HG02588 (cell line): ENCODE results near the gene ZNF516.
A peak's percentile ranks its signal among the peaks of the same experiment; 100 is the strongest.

ENCODE experiments used
- ATAC-seq: cut with Tn5 transposase; IDR thresholded peaks from one replicate; pipeline ENCODE4 v1.9.1; 2021; ENCODE audit warnings: mild to moderate bottlenecking, moderate library complexity; ENCODE audit not compliant: unreplicated experiment

The ZNF516 gene

DNA sequence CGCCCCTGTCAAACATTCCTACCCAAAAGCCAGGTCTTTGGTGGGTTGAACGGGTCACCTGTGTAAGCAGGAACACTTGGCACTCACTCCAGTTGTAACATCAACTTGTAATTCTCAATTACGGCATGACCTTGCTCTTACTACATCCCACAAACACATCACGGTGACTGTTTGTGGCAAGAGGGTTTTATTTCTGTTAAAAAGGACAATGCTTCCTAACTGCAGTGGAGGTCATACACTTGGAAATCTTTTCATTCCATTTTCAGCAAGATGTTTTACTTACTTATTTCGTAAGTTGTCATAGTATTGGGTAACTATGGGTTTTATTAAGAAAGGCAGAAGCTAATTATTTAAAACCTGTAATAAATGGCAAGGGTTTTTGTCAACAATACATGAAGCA lies 126.1 kb downstream of the ZNF516 start:
- no peak for ATAC-seq

- no peak for ATAC-seq
Measured at GRCh38 chr18:76368271-76368670, 126.8 kb downstream of the ZNF516 start.

DNA sequence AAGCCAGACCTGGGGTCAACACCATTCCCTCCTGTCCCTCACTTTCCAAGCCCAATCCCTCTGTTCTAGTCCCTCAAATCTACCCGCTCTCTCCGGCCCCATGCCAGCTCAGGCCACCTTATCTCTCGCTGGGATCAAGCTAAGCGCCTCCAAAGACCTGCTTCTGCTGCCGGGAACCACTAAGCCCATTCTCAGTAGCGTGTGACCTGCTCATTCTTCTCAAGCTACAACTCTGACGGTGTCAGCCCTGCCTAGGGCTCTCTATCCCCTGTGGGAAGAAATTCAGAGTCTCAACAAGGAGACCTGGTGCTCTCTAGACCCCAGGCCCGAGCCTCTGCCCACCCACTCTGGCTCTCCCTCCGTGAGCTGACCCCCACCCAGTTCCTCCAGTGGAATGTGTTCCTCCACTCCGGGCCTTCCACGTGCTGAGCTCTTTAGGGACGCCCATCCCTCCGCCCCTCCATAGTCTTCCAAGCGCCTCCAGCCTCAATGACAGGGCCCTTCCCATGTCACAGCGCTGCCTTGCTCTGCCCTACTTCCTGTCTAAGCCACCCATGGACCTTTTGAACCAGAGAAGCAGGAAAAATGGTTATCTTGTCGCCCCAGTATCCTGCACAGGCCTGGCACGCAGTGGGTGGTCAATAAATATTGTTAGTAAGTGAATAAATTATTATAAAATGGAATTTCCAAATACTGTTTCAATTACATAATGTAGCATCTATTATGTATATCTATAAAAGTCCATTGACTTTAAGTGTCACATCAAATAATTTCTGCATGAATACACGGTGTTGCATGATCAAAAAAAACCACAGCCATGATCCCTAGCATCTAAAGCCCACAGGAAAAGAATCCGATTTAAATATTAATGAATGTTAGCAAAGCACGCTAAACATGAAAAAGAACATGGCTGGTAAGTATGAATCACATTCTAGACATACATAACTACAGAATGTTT lies 127.6 kb downstream of the ZNF516 start:
- no peak for ATAC-seq

DNA sequence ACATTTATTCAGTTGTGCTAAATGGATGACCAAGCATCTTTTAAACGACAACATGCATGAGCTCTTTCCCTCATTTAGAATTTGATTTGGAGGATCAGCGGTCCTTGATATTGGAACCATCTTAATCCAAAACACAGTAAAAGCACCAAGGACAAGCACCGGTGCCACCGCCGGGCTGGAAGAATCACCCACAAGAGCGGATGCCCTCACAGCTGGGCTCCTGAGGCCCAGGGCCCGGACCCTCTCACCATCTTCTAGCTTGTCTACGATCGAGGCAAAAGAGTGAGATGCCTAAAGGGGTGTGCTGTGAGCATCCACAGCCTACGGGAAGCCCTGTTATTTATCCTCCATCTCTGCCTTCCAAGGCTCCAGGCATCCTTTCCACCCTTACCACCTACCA lies 129.5 kb downstream of the ZNF516 start:
- no peak for ATAC-seq

GRCh38 chr18:76364282-76365259 lies 130.5 kb downstream of the ZNF516 start:
- peak; percentile 89 for ATAC-seq

DNA sequence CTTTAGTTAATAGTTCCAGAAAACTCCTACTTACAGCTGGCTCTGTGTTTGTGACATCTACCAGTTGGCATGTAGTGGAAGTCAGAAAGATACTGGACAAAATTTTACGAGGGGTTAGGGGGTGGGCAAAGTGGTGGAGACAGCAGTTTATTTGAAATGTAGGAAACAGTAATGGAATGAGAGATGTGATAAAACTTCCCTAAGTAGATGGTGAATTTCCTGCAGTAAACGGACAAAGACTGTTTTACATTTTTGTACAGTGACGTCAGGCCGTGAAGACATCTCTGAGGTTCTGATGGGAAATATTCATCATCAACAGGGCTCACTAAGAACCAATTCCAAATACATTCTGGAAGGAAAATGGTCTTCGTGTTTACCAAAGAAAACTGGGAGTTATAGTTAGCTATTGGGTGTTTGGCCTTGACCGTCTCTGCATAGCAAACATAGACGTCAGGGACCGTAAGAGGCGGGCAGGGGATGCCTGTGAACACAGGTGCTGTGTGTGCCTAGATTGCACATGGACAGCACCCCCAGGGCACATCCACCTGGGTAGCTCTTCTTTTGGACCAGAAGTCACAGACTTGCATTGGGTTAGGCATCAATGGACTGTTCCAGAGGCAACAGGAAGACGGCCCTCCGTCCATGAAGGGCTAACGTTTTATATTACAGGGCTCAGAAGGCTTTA lies 131.5 kb downstream of the ZNF516 start:
- no peak for ATAC-seq

DNA sequence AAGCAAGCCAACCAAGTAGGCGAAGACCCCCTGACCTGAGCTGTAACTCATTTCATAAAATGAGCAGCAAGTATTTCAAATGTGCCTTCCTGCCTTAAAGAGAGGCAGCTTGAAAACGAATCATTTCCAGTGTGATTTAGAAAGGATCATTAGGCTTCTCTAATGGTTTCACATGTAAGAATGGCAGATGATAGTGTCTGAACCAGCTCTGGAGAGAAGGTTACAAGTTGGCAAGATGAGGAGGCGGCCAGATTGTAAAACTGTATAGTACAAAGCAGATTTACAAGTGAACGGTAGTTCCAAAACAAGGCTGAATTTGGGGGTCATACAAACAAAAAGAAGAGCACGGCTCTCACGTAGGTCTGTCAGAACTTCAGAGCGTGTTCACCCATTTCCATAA lies 132.4 kb downstream of the ZNF516 start:
- no peak for ATAC-seq

GRCh38 chr18:76361219-76361618 lies 133.8 kb downstream of the ZNF516 start:
- no peak for ATAC-seq

- no peak for ATAC-seq
Measured at GRCh38 chr18:76359909-76360308, 135.1 kb downstream of the ZNF516 start.

GRCh38 chr18:76358774-76359173 lies 136.3 kb downstream of the ZNF516 start:
- ATAC-seq: no peak

GRCh38 chr18:76357585-76358260 lies 137.3 kb downstream of the ZNF516 start:
- ATAC-seq: no peak

- no peak for ATAC-seq
Measured at GRCh38 chr18:76357174-76357573, 137.9 kb downstream of the ZNF516 start.

GRCh38 chr18:76356666-76357065 lies 138.4 kb downstream of the ZNF516 start:
- ATAC-seq: no peak

- no peak for ATAC-seq
Measured at GRCh38 chr18:76354348-76354747, 140.7 kb downstream of the ZNF516 start.

DNA sequence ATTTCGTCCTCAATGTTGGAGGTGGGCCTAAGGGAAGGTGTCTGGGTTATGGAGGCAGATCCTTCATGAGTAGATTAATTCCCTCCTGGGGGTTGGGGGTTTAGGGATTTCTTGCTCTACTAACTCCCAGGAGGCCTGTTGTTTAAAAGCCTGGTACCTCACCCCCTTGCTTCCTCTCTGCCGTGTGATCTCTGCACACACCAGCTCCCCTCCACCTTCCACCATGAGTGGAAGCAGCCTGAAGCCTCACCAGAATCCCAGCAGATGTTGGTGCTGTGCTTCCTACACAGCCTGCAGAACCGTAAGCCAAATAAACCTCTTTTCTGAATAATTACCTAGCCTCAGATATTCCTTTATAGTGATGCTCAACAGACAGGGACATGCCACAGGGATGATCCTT lies 141.5 kb downstream of the ZNF516 start:
- ATAC-seq: no peak

GRCh38 chr18:76353046-76353445 lies 142.0 kb downstream of the ZNF516 start:
- no peak for ATAC-seq

GRCh38 chr18:76351961-76352581 lies 143.0 kb downstream of the ZNF516 start:
- ATAC-seq: no peak

DNA sequence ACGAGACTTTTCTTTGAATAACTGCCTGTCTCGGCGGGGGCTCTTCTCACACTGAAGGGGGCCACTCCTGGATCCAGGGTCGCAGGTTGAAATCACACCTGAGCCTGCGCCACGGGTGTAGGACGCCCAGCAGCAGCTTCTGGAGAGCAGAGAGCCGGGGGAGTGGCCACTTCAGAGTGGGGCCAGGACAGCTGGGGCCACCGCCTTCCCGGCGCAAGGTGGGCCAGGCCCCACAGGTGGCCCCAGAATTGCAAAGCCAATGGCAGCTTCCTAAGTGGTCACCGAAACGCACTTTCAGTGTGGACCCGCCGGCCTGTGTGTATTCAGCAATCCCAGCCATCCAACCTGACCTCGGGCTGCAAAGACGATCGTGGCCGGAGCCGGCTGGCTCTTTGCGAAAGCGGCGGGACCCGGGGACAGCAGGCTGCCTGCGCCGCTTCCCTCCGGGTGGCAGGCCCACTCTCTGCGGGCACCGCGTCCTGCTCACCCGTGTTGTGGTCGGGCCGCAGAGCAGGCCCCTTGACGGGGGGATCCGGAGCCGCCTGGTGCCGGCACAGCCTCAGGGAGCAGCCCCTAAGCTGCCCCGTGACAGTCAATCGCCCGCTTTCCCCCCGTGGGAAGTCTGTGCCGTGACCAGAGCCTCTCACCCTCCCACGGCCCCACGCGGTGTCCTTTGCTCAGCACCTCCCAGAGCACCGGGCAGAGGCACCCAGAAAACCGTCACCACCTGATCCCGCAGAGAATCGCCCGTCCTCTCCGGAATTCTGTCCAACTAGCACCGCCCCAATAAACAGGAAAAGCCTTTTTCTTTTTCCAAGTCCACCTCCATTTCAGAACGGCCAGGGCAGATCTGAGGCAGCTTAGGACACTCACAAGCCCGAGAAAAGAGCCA lies 144.7 kb downstream of the ZNF516 start:
- ATAC-seq: no peak
